Measurements from ENCODE around the gene NPFFR2. TPM values are rescaled to one million over a fixed set of nuclear protein-coding genes. Genes with fewer than 3 reads are reported as not detected.

The NPFFR2 gene
- total and polyA plus RNA-seq, 9 of the 15 experiments (the other 6 are each of a cell fraction or from before 2014, with no cell fraction given): 0.15 to 0.98 (median 0.48) TPM

GRCh38 chr4:72063726-72064125 lies 31.9 kb downstream of the NPFFR2 start:
- WGBS (ENCODE audit: insufficient coverage, low coverage, missing lambda C conversion rate): 0% methylated on average over 2 of the region's 2 CpGs
- H3K4me1 ChIP-seq (replicated peaks in 1 of 2; ENCODE audit: control insufficient read depth in 2 of 2, insufficient read depth in 2 of 2, low read length in 2 of 2): no peaks in the 10 kb centered on the region
- no peaks in the 10 kb centered on the region for H3K36me3 ChIP-seq (ENCODE audit: control insufficient read depth, insufficient read depth, low read length)
- in situ Hi-C loops (cut with MboI): no loop called here
- H3K9ac ChIP-seq (ENCODE audit: insufficient read depth in 1 of 2, low read depth in 2 of 2, low read length in 2 of 2): no peak overlapping the region
- H3K4me3 ChIP-seq: no peak overlapping the region
- H3K27ac ChIP-seq (ENCODE audit: extremely low read depth, low read depth, low read length): no peak overlapping the region
- ATAC-seq (no peak), FAIRE-seq (no peak), DNase-seq (ENCODE audit: extremely low read depth in 1 of 4, low spot score in 3 of 4) (no peak)
- BruUV-seq (replicated peaks): no TSS peak
- H4K20me1 ChIP-seq (replicated peaks; ENCODE audit: control insufficient read depth, insufficient read depth, low read length): no peaks in the 10 kb centered on the region
- TF ChIP-seq, protein P1, sequence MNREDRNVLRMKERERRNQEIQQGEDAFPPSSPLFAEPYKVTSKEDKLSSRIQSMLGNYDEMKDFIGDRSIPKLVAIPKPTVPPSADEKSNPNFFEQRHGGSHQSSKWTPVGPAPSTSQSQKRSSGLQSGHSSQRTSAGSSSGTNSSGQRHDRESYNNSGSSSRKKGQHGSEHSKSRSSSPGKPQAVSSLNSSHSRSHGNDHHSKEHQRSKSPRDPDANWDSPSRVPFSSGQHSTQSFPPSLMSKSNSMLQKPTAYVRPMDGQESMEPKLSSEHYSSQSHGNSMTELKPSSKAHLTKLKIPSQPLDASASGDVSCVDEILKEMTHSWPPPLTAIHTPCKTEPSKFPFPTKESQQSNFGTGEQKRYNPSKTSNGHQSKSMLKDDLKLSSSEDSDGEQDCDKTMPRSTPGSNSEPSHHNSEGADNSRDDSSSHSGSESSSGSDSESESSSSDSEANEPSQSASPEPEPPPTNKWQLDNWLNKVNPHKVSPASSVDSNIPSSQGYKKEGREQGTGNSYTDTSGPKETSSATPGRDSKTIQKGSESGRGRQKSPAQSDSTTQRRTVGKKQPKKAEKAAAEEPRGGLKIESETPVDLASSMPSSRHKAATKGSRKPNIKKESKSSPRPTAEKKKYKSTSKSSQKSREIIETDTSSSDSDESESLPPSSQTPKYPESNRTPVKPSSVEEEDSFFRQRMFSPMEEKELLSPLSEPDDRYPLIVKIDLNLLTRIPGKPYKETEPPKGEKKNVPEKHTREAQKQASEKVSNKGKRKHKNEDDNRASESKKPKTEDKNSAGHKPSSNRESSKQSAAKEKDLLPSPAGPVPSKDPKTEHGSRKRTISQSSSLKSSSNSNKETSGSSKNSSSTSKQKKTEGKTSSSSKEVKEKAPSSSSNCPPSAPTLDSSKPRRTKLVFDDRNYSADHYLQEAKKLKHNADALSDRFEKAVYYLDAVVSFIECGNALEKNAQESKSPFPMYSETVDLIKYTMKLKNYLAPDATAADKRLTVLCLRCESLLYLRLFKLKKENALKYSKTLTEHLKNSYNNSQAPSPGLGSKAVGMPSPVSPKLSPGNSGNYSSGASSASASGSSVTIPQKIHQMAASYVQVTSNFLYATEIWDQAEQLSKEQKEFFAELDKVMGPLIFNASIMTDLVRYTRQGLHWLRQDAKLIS (CRISPR knock-in tag; IDR thresholded peaks at IDR 0.05): no peak
- intact Hi-C loops (cut with micrococcal nuclease): no loop called here
- H3K9me1 ChIP-seq (ENCODE audit: control insufficient read depth, insufficient read depth, low read length): no peaks in the 10 kb centered on the region
- no peak overlapping the region for H3K4me2 ChIP-seq (ENCODE audit: insufficient read depth, low read length)
- no peaks in the 10 kb centered on the region for H3K27me3 ChIP-seq (ENCODE audit: control insufficient read depth in 2 of 2, insufficient read depth in 2 of 2, low read length in 2 of 2)
- CTCF ChIA-PET (ENCODE audit: low intra/inter-chr PET ratio): no interaction called here
- no peak overlapping the region for H2AFZ ChIP-seq (ENCODE audit: low read depth, low read length)
- H3K79me2 ChIP-seq (ENCODE audit: control insufficient read depth, insufficient read depth, low read length): no peaks in the 10 kb centered on the region
- H3K9me3 ChIP-seq (replicated peaks; ENCODE audit: control insufficient read depth, insufficient read depth, low read depth, low read length): no peaks in the 10 kb centered on the region
- POLR2A ChIA-PET: no interaction called here

DNA sequence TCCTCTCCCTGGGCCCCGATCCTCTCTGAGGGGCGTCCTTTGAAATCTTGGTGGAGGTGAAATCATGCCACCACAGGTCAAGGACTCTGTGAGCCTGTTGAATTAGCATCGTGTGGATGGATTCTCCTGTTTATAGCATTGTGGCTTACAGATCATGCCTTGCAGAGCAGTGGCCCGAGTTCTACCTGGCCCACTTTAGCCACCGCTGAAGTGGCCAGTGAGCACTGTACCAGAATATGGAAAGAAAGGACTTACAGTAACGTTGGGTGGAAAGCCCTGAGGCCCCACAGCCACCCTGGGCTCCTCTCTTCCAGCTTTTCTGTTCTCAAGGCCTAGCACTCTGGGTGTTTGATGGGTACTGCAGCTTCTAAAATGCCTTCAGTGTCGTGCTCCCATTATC lies 35.3 kb downstream of the NPFFR2 start:
- whole genome bisulfite sequencing (ENCODE audit: insufficient coverage, low coverage, missing lambda C conversion rate): 6% methylated on average over 6 of the region's 7 CpGs
- POLR2A ChIA-PET: no interaction called here
- no peak for DNase-seq (ENCODE audit: extremely low read depth in 1 of 4, low spot score in 3 of 4)
- Histone ChIP-seq H3K36me3 (ENCODE audit: control insufficient read depth, insufficient read depth, low read length) (no peaks in the 10 kb centered on the region), H3K9me3 (replicated peaks; ENCODE audit: control insufficient read depth, insufficient read depth, low read depth, low read length) (no peaks in the 10 kb centered on the region), H4K20me1 (replicated peaks; ENCODE audit: control insufficient read depth, insufficient read depth, low read length) (no peaks in the 10 kb centered on the region), H2AFZ (ENCODE audit: low read depth, low read length) (no peak overlapping the region), H3K4me3 (no peak overlapping the region), H3K27ac (ENCODE audit: extremely low read depth, low read depth, low read length) (no peak overlapping the region), H3K9me1 (ENCODE audit: control insufficient read depth, insufficient read depth, low read length) (no peaks in the 10 kb centered on the region), H3K4me2 (ENCODE audit: insufficient read depth, low read length) (no peak overlapping the region), H3K27me3 (ENCODE audit: control insufficient read depth in 2 of 2, insufficient read depth in 2 of 2, low read length in 2 of 2) (no peaks in the 10 kb centered on the region), H3K4me1 (replicated peaks in 1 of 2; ENCODE audit: control insufficient read depth in 2 of 2, insufficient read depth in 2 of 2, low read length in 2 of 2) (no peaks in the 10 kb centered on the region), H3K9ac (ENCODE audit: insufficient read depth in 1 of 2, low read depth in 2 of 2, low read length in 2 of 2) (no peak overlapping the region), H3K79me2 (ENCODE audit: control insufficient read depth, insufficient read depth, low read length) (no peaks in the 10 kb centered on the region)
- in situ Hi-C loops (cut with MboI): no loop called here
- FAIRE-seq: no peak
- CTCF ChIA-PET (ENCODE audit: low intra/inter-chr PET ratio): no interaction called here
- ATAC-seq: no peak
- no TSS peak for BruUV-seq (replicated peaks)
- TF ChIP-seq HMG20B (CRISPR knock-in tag; IDR thresholded peaks at IDR 0.05): no peak
- no peak for TF ChIP-seq CGGBP1 (CRISPR knock-in tag; IDR thresholded peaks at IDR 0.05)
- TF ChIP-seq MXI1 (IDR thresholded peaks at IDR 0.05; ENCODE audit: low read depth, low read length): no peak
- TF ChIP-seq ZBTB8A (IDR thresholded peaks at IDR 0.05; ENCODE audit: partially characterized antibody): no peak
- no peak for TF ChIP-seq CXXC5 (CRISPR knock-in tag; IDR thresholded peaks at IDR 0.05)
- no peak for TF ChIP-seq TCF7 (IDR thresholded peaks at IDR 0.05; ENCODE audit: borderline replicate concordance)
- no peak for TF ChIP-seq TCFL5 (CRISPR knock-in tag; conservative IDR thresholded peaks at IDR 0.05)
- TF ChIP-seq CBX5 (IDR thresholded peaks at IDR 0.05; ENCODE audit: borderline replicate concordance, low read depth): no peak
- TF ChIP-seq, protein P2, sequence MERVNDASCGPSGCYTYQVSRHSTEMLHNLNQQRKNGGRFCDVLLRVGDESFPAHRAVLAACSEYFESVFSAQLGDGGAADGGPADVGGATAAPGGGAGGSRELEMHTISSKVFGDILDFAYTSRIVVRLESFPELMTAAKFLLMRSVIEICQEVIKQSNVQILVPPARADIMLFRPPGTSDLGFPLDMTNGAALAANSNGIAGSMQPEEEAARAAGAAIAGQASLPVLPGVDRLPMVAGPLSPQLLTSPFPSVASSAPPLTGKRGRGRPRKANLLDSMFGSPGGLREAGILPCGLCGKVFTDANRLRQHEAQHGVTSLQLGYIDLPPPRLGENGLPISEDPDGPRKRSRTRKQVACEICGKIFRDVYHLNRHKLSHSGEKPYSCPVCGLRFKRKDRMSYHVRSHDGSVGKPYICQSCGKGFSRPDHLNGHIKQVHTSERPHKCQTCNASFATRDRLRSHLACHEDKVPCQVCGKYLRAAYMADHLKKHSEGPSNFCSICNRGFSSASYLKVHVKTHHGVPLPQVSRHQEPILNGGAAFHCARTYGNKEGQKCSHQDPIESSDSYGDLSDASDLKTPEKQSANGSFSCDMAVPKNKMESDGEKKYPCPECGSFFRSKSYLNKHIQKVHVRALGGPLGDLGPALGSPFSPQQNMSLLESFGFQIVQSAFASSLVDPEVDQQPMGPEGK (CRISPR knock-in tag; IDR thresholded peaks at IDR 0.05; ENCODE audit: borderline replicate concordance): no peak
- TF ChIP-seq NFXL1 (CRISPR knock-in tag; IDR thresholded peaks at IDR 0.05): no peak
- intact Hi-C loops (cut with micrococcal nuclease): no loop called here
